Vagina (tissue), 2 donors: ENCODE results near the gene DACH1. TPM values are rescaled to one million over a fixed set of nuclear protein-coding genes. Genes with fewer than 3 reads are reported as not detected.

ENCODE experiments used
- DNase-seq, 2 donors: peaks; one replicate each; pipeline ENCODE4 v3.0.0-alpha.2; 2017; ENCODE audit errors: extremely low spot score in 2 of 2
- H3K27ac ChIP-seq: fragments of 200-600 bp; sonication (generic); one replicate; pipeline ENCODE4 v1.5.1; 2019
- H3K27me3 ChIP-seq: fragments of 200-600 bp; sonication (generic); one replicate; pipeline ENCODE4 v1.5.1; 2019
- H3K36me3 ChIP-seq, 2 donors: fragments of 200-600 bp; sonication (generic); one replicate each; pipeline ENCODE4 v1.5.1; 2017 to 2019
- H3K4me1 ChIP-seq: fragments of 200-600 bp; sonication (generic); one replicate; pipeline ENCODE4 v1.5.1; 2019
- H3K4me3 ChIP-seq, 2 donors: fragments of 200-600 bp; sonication (generic); 1 replicate in 1 of 2; 2 replicates in 1 of 2; pipeline ENCODE4 v1.5.1; 2016 to 2019
- H3K9me3 ChIP-seq: fragments of 200-600 bp; sonication (generic); one replicate; pipeline ENCODE4 v1.5.1; 2019
- CTCF ChIP-seq, 3 experiments: fragments of 450-650 bp in 2 of 3; fragments of 200-600 bp in 1 of 3; sonication (generic) in 1 of 3; IDR thresholded peaks; one replicate each; pipeline ENCODE4 v1.5.1; 2017 to 2019; ENCODE audit warnings: antibody characterized with exemption in 3 of 3, mild to moderate bottlenecking in 2 of 3, moderate library complexity in 2 of 3
- POLR2A ChIP-seq, 2 donors: fragments of 450-650 bp; IDR thresholded peaks; one replicate each; pipeline ENCODE4 v1.6.1; 2017; ENCODE audit warnings: antibody characterized with exemption in 2 of 2, mild to moderate bottlenecking in 2 of 2, moderate library complexity in 2 of 2
- POLR2AphosphoS5 ChIP-seq, 2 donors: sonication (generic); formaldehyde crosslinking; IDR thresholded peaks; one replicate each; pipeline ENCODE4 v1.9.0; 2017; ENCODE audit warnings: antibody characterized with exemption in 2 of 2, mild to moderate bottlenecking in 2 of 2, low read depth in 1 of 2; ENCODE audit not compliant: insufficient read depth in 1 of 2
- intact Hi-C: fragments of 100-400 bp; cut with DNase I; formaldehyde crosslinking; loops from one replicate; pipeline ENCODE4 v1.15.1; 2023
- total RNA-seq: library from RNA; depleted of rRNA; stranded (reverse); fragments of >200 nt; gene quantifications from one replicate; pipeline ENCODE4 v1.2.3, GENCODE V29; 2016

Gene DACH1
- total RNA-seq, 1 donor from 2014 or later, result 7.9 TPM

- H3K4me1 ChIP-seq, result peaks cover 8% of the 10 kb centered on the region
- no peaks in the 10 kb centered on the region for H3K36me3 ChIP-seq
- TF ChIP-seq POLR2A (IDR thresholded peaks at IDR 0.05), result no peak
- no peak for TF ChIP-seq CTCF (IDR thresholded peaks at IDR 0.05)
- no peak overlapping the region for H3K4me3 ChIP-seq
- DNase-seq, result no peak
- intact Hi-C loops, result no loop called here
- no peaks in the 10 kb centered on the region for H3K27me3 ChIP-seq
- H3K9me3 ChIP-seq, result no peaks in the 10 kb centered on the region
- no peak overlapping the region for H3K27ac ChIP-seq
These were observed 249.7 kb downstream of the DACH1 start for GRCh38 chr13:71617265-71617664.

- Histone ChIP-seq H3K27me3 (no peaks in the 10 kb centered on the region), H3K27ac (no peak overlapping the region), H3K36me3 (no peaks in the 10 kb centered on the region), H3K4me1 (no peaks in the 10 kb centered on the region), H3K9me3 (no peaks in the 10 kb centered on the region), H3K4me3 (no peak overlapping the region)
- intact Hi-C loops, result loop anchor here (2.0 kb wide), 1 partner anchor 34 kb away; no protein-coding TSS in a partner anchor
- no peak for DNase-seq
- TF ChIP-seq CTCF (IDR thresholded peaks at IDR 0.05) (no peak), POLR2A (IDR thresholded peaks at IDR 0.05) (no peak), POLR2AphosphoS5 (IDR thresholded peaks at IDR 0.05; ENCODE audit: insufficient read depth in 1 of 2, low read depth in 1 of 2) (no peak)
These were observed 253.8 kb downstream of the DACH1 start for GRCh38 chr13:71613066-71613745.

GRCh38 chr13:71611292-71611691 lies 255.7 kb downstream of the DACH1 start:
- H3K27me3 ChIP-seq, result no peaks in the 10 kb centered on the region
- intact Hi-C loops, result no loop called here
- H3K4me1 ChIP-seq, result no peaks in the 10 kb centered on the region
- no peak overlapping the region for H3K27ac ChIP-seq
- H3K9me3 ChIP-seq, result no peaks in the 10 kb centered on the region
- TF ChIP-seq POLR2A (IDR thresholded peaks at IDR 0.05) (no peak), POLR2AphosphoS5 (IDR thresholded peaks at IDR 0.05; ENCODE audit: insufficient read depth in 1 of 2, low read depth in 1 of 2) (no peak), CTCF (IDR thresholded peaks at IDR 0.05) (no peak)
- H3K4me3 ChIP-seq, result no peak overlapping the region
- H3K36me3 ChIP-seq, result no peaks in the 10 kb centered on the region
- no peak for DNase-seq

GRCh38 chr13:71610876-71611275 lies 256.1 kb downstream of the DACH1 start:
- H3K36me3 ChIP-seq, result no peaks in the 10 kb centered on the region
- TF ChIP-seq POLR2AphosphoS5 (IDR thresholded peaks at IDR 0.05; ENCODE audit: insufficient read depth in 1 of 2, low read depth in 1 of 2) (no peak), POLR2A (IDR thresholded peaks at IDR 0.05) (no peak), CTCF (IDR thresholded peaks at IDR 0.05) (no peak)
- no peak for DNase-seq
- no peaks in the 10 kb centered on the region for H3K4me1 ChIP-seq
- intact Hi-C loops, result no loop called here
- no peak overlapping the region for H3K4me3 ChIP-seq
- no peaks in the 10 kb centered on the region for H3K9me3 ChIP-seq
- H3K27me3 ChIP-seq, result no peaks in the 10 kb centered on the region
- no peak overlapping the region for H3K27ac ChIP-seq

GRCh38 chr13:71609271-71609670 lies 257.7 kb downstream of the DACH1 start:
- intact Hi-C loops, result no loop called here
- no peak overlapping the region for H3K27ac ChIP-seq
- TF ChIP-seq CTCF (IDR thresholded peaks at IDR 0.05), result no peak
- TF ChIP-seq POLR2AphosphoS5 (IDR thresholded peaks at IDR 0.05; ENCODE audit: insufficient read depth in 1 of 2, low read depth in 1 of 2), result no peak
- TF ChIP-seq POLR2A (IDR thresholded peaks at IDR 0.05), result no peak
- H3K4me3 ChIP-seq, result no peak overlapping the region
- no peak for DNase-seq
- no peaks in the 10 kb centered on the region for H3K27me3 ChIP-seq
- H3K9me3 ChIP-seq, result no peaks in the 10 kb centered on the region
- H3K36me3 ChIP-seq, result no peaks in the 10 kb centered on the region
- no peaks in the 10 kb centered on the region for H3K4me1 ChIP-seq
